ENCODE results near the gene ARHGAP44.

ARHGAP44 gene

DNA sequence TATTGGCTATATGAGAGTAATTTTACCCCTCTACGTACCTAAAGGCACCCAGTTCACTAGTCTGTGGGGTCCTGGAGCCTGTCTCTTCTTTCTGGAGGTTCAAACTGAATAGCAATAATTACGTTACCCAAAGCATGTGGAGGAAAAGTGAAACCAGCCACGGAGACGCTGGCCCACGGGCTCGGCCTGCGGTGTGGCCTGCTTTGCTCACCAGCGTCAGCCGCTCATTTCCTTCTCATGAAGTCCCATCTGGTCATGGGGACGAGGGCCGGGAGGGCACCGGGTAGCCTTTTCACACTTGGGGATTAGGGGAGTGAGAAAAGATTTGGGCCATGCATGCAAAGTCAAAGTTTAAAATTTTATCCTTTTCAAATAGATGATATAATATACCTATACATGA is 201.6 kb downstream of the ARHGAP44 start:
- TF ChIP-seq, protein P1, sequence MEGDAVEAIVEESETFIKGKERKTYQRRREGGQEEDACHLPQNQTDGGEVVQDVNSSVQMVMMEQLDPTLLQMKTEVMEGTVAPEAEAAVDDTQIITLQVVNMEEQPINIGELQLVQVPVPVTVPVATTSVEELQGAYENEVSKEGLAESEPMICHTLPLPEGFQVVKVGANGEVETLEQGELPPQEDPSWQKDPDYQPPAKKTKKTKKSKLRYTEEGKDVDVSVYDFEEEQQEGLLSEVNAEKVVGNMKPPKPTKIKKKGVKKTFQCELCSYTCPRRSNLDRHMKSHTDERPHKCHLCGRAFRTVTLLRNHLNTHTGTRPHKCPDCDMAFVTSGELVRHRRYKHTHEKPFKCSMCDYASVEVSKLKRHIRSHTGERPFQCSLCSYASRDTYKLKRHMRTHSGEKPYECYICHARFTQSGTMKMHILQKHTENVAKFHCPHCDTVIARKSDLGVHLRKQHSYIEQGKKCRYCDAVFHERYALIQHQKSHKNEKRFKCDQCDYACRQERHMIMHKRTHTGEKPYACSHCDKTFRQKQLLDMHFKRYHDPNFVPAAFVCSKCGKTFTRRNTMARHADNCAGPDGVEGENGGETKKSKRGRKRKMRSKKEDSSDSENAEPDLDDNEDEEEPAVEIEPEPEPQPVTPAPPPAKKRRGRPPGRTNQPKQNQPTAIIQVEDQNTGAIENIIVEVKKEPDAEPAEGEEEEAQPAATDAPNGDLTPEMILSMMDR (IDR thresholded peaks at IDR 0.05; ENCODE audit: insufficient read depth, low read length, missing control alignments) = no peak
- POLR2A ChIA-PET = no interaction called here
- DNase-seq (ENCODE audit: low read depth, low spot score) = no peak
- CTCF ChIA-PET = interaction anchor here (9.6 kb wide), 1 partner anchor 12 kb away, joined by 69 read pairs; no protein-coding TSS in a partner anchor
- no peak overlapping the region for H3K4me3 ChIP-seq (ENCODE audit: low read depth, low read length)

DNA sequence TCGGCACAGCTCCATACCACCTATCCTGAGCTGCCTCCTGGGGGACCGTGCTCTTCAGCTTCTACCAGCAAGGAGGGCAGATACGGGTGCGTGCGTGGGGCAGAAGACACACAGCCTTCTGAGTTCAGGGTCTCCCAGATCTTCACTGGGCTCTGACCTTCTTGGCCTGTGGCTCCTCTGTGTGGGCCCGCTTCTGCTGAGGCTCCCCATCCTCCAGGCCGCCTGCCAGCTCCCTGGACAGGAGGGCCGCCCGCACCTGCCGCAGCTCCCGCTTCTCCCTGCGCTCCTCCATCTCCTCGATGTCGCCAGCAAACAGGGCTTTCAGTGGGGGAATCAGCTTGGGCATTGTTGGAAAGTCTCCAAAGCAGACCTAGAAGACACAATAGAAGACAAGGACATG is 203.4 kb downstream of the ARHGAP44 start:
- no peak overlapping the region for H3K4me3 ChIP-seq (ENCODE audit: low read depth, low read length)
- no peak for DNase-seq (ENCODE audit: low read depth, low spot score)
- ChIA-PET CTCF (interaction anchor here (9.6 kb wide), 1 partner anchor 10 kb away, joined by 69 read pairs; no protein-coding TSS in a partner anchor), POLR2A (no interaction called here)
- TF ChIP-seq, protein P1 (IDR thresholded peaks at IDR 0.05; ENCODE audit: insufficient read depth, low read length, missing control alignments) = no peak

DNA sequence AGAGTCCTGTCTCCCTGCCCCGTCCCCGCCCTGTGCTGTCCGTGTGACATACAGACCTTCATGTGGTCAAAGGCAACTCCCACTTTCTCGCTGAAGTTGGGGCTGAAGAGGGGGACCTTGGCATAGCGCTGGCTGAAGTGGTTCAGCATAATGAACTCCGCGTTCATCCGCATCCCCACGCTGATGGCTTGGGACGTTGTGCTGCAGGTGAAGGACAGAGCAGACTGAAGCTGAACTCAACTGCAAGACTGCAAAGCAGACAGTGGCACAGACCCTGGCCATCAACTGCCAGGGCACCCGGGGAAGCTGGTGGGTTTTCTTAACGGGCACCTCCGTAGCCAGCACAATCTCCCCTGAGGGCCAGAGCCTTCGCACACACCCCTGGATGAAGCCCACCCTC is 204.3 kb downstream of the ARHGAP44 start:
- no peak overlapping the region for H3K4me3 ChIP-seq (ENCODE audit: low read depth, low read length)
- DNase-seq (ENCODE audit: low read depth, low spot score) = no peak
- ChIA-PET POLR2A (no interaction called here), CTCF (interaction anchor here (9.6 kb wide), 1 partner anchor 9 kb away, joined by 69 read pairs; no protein-coding TSS in a partner anchor)
- TF ChIP-seq, protein P1 (IDR thresholded peaks at IDR 0.05; ENCODE audit: insufficient read depth, low read length, missing control alignments) = no peak

DNA sequence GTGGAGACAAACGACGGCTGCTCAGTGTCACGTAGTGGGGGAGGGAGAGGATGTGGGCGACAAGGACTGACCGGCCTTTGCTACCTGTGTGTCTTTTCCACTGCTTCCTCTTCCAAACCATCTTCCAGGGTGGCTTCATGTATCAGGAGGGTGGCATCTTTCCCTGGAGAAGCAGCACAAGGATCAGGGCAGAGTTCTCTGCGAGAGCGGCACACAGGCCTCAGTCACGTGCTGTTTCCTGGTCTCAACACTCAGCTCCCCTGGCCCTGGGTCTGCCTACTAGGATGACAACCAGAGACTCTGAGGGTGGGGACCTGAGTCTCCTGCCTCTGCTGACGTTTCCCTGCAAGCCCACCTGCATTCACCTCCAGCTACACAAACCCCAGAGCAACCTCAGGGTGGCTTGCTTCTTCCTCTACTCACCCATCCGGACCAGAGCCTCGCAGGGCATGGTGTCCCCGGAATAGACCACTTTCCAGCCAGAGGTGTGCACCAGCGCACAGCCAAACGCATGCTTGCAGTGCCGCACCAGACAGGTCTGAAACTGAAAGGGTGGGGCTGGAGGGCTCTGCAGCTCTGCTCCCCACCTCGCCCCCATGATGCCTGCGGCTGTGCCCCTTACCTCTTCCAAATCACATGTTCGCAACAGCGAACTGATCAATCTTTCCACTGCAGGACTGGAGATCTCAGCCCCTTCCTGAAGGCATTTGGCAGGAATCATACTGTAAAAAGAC is 205.2 kb downstream of the ARHGAP44 start:
- TF ChIP-seq, protein P1 (IDR thresholded peaks at IDR 0.05; ENCODE audit: insufficient read depth, low read length, missing control alignments) = no peak
- no peak for DNase-seq (ENCODE audit: low read depth, low spot score)
- ChIA-PET CTCF (interaction anchor here (9.6 kb wide), 1 partner anchor 8 kb away, joined by 69 read pairs; no protein-coding TSS in a partner anchor), POLR2A (no interaction called here)
- no peak overlapping the region for H3K4me3 ChIP-seq (ENCODE audit: low read depth, low read length)

DNA sequence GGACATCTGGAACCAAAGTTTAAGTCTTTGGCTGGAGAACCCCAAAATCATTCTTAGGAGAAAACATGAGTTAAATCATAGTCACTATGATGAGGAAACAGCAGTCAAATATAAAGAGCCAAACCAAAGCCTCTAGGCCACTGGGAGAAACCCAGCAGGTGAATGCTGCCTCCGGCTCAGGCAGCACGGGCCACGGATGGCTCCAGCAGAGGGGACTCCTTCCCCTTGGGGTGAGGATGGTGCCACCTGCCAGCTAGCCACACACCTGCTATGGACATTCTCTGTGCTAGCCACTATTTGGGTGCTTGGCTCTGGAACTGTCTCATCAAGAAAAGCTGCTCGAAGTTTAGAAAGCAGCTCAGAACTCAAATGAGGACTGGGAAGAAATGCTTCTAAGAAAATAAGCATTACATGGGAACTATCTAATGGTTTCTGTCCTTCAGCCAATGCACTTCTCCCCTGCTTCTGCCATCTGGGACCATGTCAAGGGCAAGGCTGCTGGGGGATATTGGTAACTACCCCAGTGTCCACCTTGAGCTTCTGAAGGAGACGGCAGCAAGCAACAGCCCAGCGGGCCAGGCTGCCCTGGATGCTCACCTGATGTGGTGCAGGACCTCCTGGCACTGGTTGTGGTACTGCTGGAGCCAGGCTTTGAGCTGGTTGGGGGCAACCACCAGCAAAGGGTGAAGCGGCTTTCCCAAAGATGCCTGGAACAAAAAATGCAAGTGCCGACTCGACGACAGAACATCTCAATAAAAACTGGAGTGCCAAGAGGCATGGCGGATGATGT is 206.0 kb downstream of the ARHGAP44 start:
- ChIA-PET POLR2A (interaction anchor here (0.6 kb wide), 1 partner anchor 11 kb away, joined by 3 read pairs; no protein-coding TSS in a partner anchor), CTCF (interaction anchor here (1.6 to 9.6 kb wide), 2 partner anchors 8 to 815 kb away, joined by 6 to 69 read pairs; no protein-coding TSS in a partner anchor)
- no peak overlapping the region for H3K4me3 ChIP-seq (ENCODE audit: low read depth, low read length)
- TF ChIP-seq, protein P1 (IDR thresholded peaks at IDR 0.05; ENCODE audit: insufficient read depth, low read length, missing control alignments) = no peak
- DNase-seq (ENCODE audit: low read depth, low spot score) = no peak

DNA sequence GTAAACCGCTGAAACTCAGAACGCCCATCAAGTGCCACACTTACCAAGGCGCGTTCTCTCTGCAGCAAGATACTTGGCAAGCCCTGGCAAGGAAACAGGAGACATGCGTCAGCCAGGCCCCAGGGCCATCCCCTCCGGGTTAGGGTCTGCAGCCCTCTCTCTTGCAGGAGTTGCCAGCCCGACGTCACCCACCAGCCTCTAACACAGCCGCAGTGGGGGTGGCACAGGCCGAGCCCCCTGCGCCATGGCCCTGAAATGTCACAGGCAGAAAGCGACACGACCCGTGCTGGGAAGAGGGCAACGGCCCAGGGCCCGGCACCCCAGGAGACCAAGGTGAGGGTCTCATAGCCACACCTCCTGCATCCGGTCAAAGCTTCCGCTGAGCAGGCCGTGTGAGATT is 206.6 kb downstream of the ARHGAP44 start:
- ChIA-PET CTCF (interaction anchor here (1.6 to 9.6 kb wide), 2 partner anchors 7 to 815 kb away, joined by 6 to 69 read pairs; no protein-coding TSS in a partner anchor), POLR2A (interaction anchor here (0.6 kb wide), 1 partner anchor 11 kb away, joined by 3 read pairs; no protein-coding TSS in a partner anchor)
- DNase-seq (ENCODE audit: low read depth, low spot score) = no peak
- H3K4me3 ChIP-seq (ENCODE audit: low read depth, low read length) = no peak overlapping the region
- TF ChIP-seq, protein P1 (IDR thresholded peaks at IDR 0.05; ENCODE audit: insufficient read depth, low read length, missing control alignments) = no peak
